ENCODE data around the gene CHST11.

Gene CHST11

GRCh38 chr12:104490850-104491249, 34.1 kb downstream of the CHST11 start:
- in situ Hi-C loops (cut with MboI; ENCODE audit: low sequenced_read_pairs, unreplicated experiment), result no loop called here
- DNase-seq (ENCODE audit: low spot score), result no peak
- TF ChIP-seq CTCF (IDR thresholded peaks at IDR 0.05; ENCODE audit: borderline replicate concordance, control extremely low read depth, extremely low read depth, insufficient read depth, missing control alignments), result no peak

- TF ChIP-seq CTCF (IDR thresholded peaks at IDR 0.05; ENCODE audit: borderline replicate concordance, control extremely low read depth, extremely low read depth, insufficient read depth, missing control alignments), result no peak
- DNase-seq (ENCODE audit: low spot score), result no peak
- in situ Hi-C loops (cut with MboI; ENCODE audit: low sequenced_read_pairs, unreplicated experiment), result no loop called here
Measured at GRCh38 chr12:104493496-104493895, 36.7 kb downstream of the CHST11 start.

GRCh38 chr12:104494137-104494792, 37.5 kb downstream of the CHST11 start:
- in situ Hi-C loops (cut with MboI; ENCODE audit: low sequenced_read_pairs, unreplicated experiment), result no loop called here
- TF ChIP-seq CTCF (IDR thresholded peaks at IDR 0.05; ENCODE audit: borderline replicate concordance, control extremely low read depth, extremely low read depth, insufficient read depth, missing control alignments), result no peak
- DNase-seq (ENCODE audit: low spot score), result no peak

- no peak for DNase-seq (ENCODE audit: low spot score)
- TF ChIP-seq CTCF (IDR thresholded peaks at IDR 0.05; ENCODE audit: borderline replicate concordance, control extremely low read depth, extremely low read depth, insufficient read depth, missing control alignments), result no peak
- in situ Hi-C loops (cut with MboI; ENCODE audit: low sequenced_read_pairs, unreplicated experiment), result no loop called here
Measured at GRCh38 chr12:104494793-104495158, 38.0 kb downstream of the CHST11 start.

- no peak for TF ChIP-seq CTCF (IDR thresholded peaks at IDR 0.05; ENCODE audit: borderline replicate concordance, control extremely low read depth, extremely low read depth, insufficient read depth, missing control alignments)
- no peak for DNase-seq (ENCODE audit: low spot score)
- in situ Hi-C loops (cut with MboI; ENCODE audit: low sequenced_read_pairs, unreplicated experiment), result no loop called here
Measured at GRCh38 chr12:104495786-104496185, 39.0 kb downstream of the CHST11 start.

- DNase-seq (ENCODE audit: low spot score), result no peak
- in situ Hi-C loops (cut with MboI; ENCODE audit: low sequenced_read_pairs, unreplicated experiment), result no loop called here
- TF ChIP-seq CTCF (IDR thresholded peaks at IDR 0.05; ENCODE audit: borderline replicate concordance, control extremely low read depth, extremely low read depth, insufficient read depth, missing control alignments), result no peak
Measured at GRCh38 chr12:104496336-104496735, 39.6 kb downstream of the CHST11 start.
